D721Med (cell line): ENCODE measurements around the gene FOXP4.

Experiments used
- DNase-seq: peaks from one replicate; pipeline ENCODE4 v3.0.0; 2011; ENCODE audit warnings: low spot score; ENCODE audit not compliant: insufficient read length
- FAIRE-seq: peaks from 2 replicates; lab custom pipeline; 2011; peaks lifted over from hg19 to GRCh38; lab: Jason Lieb, UNC
- CTCF ChIP-seq: IDR thresholded peaks from 2 replicates; pipeline ENCODE4 v1.5.1; 2012; ENCODE audit warnings: mild to moderate bottlenecking, control low read depth; ENCODE audit not compliant: insufficient read depth; ENCODE audit errors: missing control alignments

The FOXP4 gene

GRCh38 chr6:41584205-41584604 is 38.0 kb downstream of the FOXP4 start:
- TF ChIP-seq CTCF: no peak
- DNase-seq (no peak), FAIRE-seq (no peak)

- FAIRE-seq (no peak), DNase-seq (no peak)
- no peak for TF ChIP-seq CTCF
Measured at GRCh38 chr6:41584668-41585205, 38.6 kb downstream of the FOXP4 start.

DNA sequence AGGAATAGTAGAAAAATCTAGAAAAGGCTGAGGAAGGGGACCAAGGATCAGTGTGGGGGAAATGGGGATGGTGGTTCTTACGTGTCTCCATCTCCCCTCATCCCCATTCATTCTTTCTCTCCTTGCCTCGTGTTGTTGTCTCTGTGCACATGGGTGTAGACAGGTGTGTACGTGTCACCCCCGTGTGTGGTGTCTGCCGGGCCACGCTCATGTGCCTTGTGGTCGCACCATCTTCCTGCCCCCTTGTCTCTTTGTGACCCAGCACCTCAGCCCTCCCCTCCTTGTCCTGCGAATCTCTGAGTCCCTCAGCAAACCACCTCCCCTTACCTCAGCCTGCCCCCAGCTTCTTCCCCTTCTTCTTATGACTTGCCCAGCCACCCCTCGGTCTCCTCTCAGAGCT is 39.4 kb downstream of the FOXP4 start:
- DNase-seq (no peak), FAIRE-seq (no peak)
- no peak for TF ChIP-seq CTCF

DNA sequence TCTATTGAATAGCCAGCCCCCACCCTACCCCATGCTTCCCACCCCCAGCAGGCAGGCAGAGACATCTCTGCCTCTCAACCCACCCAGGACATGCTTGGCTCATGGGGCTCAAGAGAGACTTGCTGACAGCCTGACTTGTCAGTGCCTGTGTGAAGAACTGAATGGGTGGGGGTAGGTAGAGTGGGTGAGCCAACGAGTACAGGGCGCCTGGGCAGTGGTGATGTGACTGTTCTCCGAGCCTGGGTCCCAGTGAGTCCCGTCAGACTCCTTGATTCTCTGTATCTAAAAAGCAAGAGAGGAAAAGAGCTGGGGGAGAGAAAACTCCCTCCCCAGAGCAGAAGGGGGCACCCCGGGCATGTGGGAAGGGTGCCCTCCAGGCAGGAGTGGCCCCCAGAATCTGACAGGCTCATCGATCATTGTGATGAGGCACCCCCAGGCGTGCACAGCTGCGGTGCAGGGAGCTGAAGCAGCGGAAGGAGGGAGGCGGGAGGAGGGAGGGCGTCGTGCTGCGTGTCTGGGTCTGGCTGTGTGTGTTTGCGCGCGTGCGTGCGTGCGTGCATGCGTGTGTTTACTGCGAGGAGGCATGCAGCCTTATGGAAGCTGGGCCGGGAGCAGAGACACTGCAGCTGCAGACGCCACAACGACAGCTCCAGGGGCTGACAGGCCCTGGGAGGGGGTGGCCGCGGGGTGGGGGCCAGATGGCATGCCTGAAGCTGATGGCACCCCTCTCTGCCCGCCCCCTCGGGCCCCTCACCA is 40.2 kb downstream of the FOXP4 start:
- FAIRE-seq (no peak), DNase-seq (no peak)
- TF ChIP-seq CTCF: no peak

GRCh38 chr6:41587131-41587879 is 41.1 kb downstream of the FOXP4 start:
- DNase-seq (no peak), FAIRE-seq (no peak)
- TF ChIP-seq CTCF: no peak

DNA sequence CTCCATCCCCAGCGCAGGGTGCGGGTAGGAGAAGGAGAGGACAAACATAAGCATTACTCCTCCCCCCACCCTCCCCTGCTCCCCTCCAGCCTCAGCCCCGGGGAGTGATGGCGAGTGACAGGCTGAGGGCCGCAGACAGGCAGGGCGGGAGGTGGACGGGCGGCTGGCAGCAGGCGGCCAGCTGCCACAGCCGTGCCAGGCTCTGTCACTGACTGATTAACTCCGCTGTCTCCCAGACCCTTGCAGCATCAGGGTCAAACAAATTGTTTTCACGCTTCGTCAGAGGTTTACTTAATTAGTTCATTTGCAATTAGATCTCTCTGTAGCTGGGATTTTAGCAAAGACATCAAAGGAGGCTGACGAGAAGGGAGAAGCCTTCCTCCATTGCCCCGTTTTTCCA is 41.9 kb downstream of the FOXP4 start:
- TF ChIP-seq CTCF: no peak
- no peak for DNase-seq
- FAIRE-seq: no peak

GRCh38 chr6:41589223-41589622 is 43.0 kb downstream of the FOXP4 start:
- no peak for TF ChIP-seq CTCF
- FAIRE-seq (no peak), DNase-seq (no peak)
